ENCODE results near the gene PP2D1. TPM values are rescaled to one million over a fixed set of nuclear protein-coding genes. Genes with fewer than 3 reads are reported as not detected.

The PP2D1 gene
- total RNA-seq, 4 donors from 2014 or later: not detected

- peaks cover 0 to under 1% (median 0%) of the 10 kb centered on the region in 3 donors for H3K4me1 ChIP-seq
- H3K9me3 ChIP-seq: no peaks in the 10 kb centered on the region
- whole genome bisulfite sequencing, 2 donors (ENCODE audit: low coverage in 1 of 2): 86 to 100% methylated on average over 1 of the region's 1 CpG
- H3K4me3 ChIP-seq: no peak overlapping the region
- no peak overlapping the region for H3K27ac ChIP-seq
- no peaks in the 10 kb centered on the region for H3K36me3 ChIP-seq
- TF ChIP-seq, protein P1, sequence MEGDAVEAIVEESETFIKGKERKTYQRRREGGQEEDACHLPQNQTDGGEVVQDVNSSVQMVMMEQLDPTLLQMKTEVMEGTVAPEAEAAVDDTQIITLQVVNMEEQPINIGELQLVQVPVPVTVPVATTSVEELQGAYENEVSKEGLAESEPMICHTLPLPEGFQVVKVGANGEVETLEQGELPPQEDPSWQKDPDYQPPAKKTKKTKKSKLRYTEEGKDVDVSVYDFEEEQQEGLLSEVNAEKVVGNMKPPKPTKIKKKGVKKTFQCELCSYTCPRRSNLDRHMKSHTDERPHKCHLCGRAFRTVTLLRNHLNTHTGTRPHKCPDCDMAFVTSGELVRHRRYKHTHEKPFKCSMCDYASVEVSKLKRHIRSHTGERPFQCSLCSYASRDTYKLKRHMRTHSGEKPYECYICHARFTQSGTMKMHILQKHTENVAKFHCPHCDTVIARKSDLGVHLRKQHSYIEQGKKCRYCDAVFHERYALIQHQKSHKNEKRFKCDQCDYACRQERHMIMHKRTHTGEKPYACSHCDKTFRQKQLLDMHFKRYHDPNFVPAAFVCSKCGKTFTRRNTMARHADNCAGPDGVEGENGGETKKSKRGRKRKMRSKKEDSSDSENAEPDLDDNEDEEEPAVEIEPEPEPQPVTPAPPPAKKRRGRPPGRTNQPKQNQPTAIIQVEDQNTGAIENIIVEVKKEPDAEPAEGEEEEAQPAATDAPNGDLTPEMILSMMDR (IDR thresholded peaks at IDR 0.05): no peak
- no peak for TF ChIP-seq POLR2A (IDR thresholded peaks at IDR 0.05)
- TF ChIP-seq EP300 (IDR thresholded peaks at IDR 0.05): no peak
- TF ChIP-seq POLR2AphosphoS5 (IDR thresholded peaks at IDR 0.05): no peak
- no peaks in the 10 kb centered on the region for H3K27me3 ChIP-seq
- ATAC-seq: no peak
Observed at GRCh38 chr3:19940643-19941042, 71.4 kb downstream of the PP2D1 start.

GRCh38 chr3:19938295-19938627 lies 73.8 kb downstream of the PP2D1 start:
- WGBS, 2 donors (ENCODE audit: low coverage in 1 of 2): 53 to 100% methylated on average over 1 of the region's 1 CpG
- ATAC-seq: no peak
- Histone ChIP-seq H3K27me3 (peaks cover 8% of the 10 kb centered on the region), H3K36me3 (no peaks in the 10 kb centered on the region), H3K4me3 (no peak overlapping the region), H3K9me3 (no peaks in the 10 kb centered on the region), H3K4me1 (no peaks in the 10 kb centered on the region), H3K27ac (no peak overlapping the region)
- TF ChIP-seq, protein P1 (IDR thresholded peaks at IDR 0.05): no peak
- TF ChIP-seq POLR2A (IDR thresholded peaks at IDR 0.05): no peak
- TF ChIP-seq EP300 (IDR thresholded peaks at IDR 0.05): no peak
- no peak for TF ChIP-seq POLR2AphosphoS5 (IDR thresholded peaks at IDR 0.05)

GRCh38 chr3:19937459-19938294 lies 74.4 kb downstream of the PP2D1 start:
- Histone ChIP-seq H3K4me3 (no peak overlapping the region), H3K27me3 (peaks cover 8% of the 10 kb centered on the region), H3K36me3 (no peaks in the 10 kb centered on the region), H3K27ac (no peak overlapping the region), H3K4me1 (no peaks in the 10 kb centered on the region), H3K9me3 (no peaks in the 10 kb centered on the region)
- no peak for ATAC-seq
- TF ChIP-seq POLR2AphosphoS5 (IDR thresholded peaks at IDR 0.05) (no peak), EP300 (IDR thresholded peaks at IDR 0.05) (no peak), POLR2A (IDR thresholded peaks at IDR 0.05) (no peak)
- TF ChIP-seq, protein P1 (IDR thresholded peaks at IDR 0.05): no peak
- 43 to 74% methylated on average over 4 to 7 of the region's 7 CpGs for WGBS, 2 donors (ENCODE audit: low coverage in 1 of 2)

Small RNA genes within 50 kb of the gene (small RNA-seq; reads per million reads assigned to genes)
- 0 reads per million in 4 donors for gene RNU4-85P
- 0 reads per million in 4 donors for gene RPL39P18

Other genes starting within 250 kb of the PP2D1 start
- gene EFHB, start 78.0 kb downstream of the PP2D1 start, total RNA-seq: 1 to 10 TPM in 1 of 4 donors, under 1 TPM in 1, not detected in 2; 0.27 to 2.4 TPM
- gene RAB5A, start 65.2 kb downstream of the PP2D1 start, total RNA-seq: 10 to 100 TPM; 59.2 to 88.3 (median 78.4) TPM
- gene KAT2B, start 28.2 kb upstream of the PP2D1 start, total RNA-seq: 10 to 100 TPM; 30.8 to 57.3 (median 44.0) TPM
- 1 to 10 TPM in 1 of 4 donors, under 1 TPM in 1, not detected in 2; 0.54 to 2.2 TPM for gene SGO1, start 173.9 kb upstream of the PP2D1 start, total RNA-seq